Sigmoid colon (tissue), 4 donors: ENCODE measurements around the gene ZNF532.

Source experiments
- EP300 ChIP-seq, 4 donors: sonication (generic); formaldehyde crosslinking; IDR thresholded peaks; one replicate each; pipeline ENCODE4 v1.6.1; 2017; ENCODE audit warnings: antibody characterized with exemption in 4 of 4
- POLR2A ChIP-seq, 2 donors: fragments of 450-650 bp; IDR thresholded peaks; one replicate each; pipeline ENCODE4 v1.6.1; 2016; ENCODE audit warnings: antibody characterized with exemption in 2 of 2, mild to moderate bottlenecking in 2 of 2, moderate library complexity in 2 of 2
- POLR2AphosphoS5 ChIP-seq, 4 donors: sonication (generic); formaldehyde crosslinking; IDR thresholded peaks; one replicate each; pipeline ENCODE4 v1.6.1; 2017; ENCODE audit warnings: antibody characterized with exemption in 4 of 4
- TF ChIP-seq, protein P1 (sequence below), 4 experiments: fragments of 450-650 bp in 3 of 4; fragments of 200-600 bp in 1 of 4; IDR thresholded peaks; one replicate each; pipeline ENCODE4 v1.5.1; 2016 to 2019; ENCODE audit warnings: antibody characterized with exemption in 4 of 4, mild to moderate bottlenecking in 3 of 4, moderate library complexity in 2 of 4

DNA sequence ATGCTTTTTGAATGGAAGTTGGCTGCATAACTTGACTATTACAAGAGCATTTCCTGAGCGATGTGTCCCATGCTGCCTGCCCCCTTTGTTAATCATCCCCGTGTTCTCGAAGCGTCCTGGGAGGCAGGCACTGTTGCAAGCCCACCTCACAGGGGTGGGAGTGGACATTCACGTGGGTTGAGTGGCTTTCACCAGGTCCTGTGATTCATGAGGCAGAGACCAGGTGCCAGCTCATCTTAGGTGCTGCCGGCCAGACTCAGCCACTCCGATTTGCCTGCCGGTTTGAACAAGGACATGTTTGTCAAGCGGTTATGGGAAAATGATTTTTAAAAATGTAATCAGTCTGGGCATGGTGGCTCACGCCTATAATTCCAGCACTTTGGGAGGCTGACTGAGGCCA lies 112.5 kb downstream of the ZNF532 start:
- TF ChIP-seq POLR2AphosphoS5 (IDR thresholded peaks at IDR 0.05) (no peak), POLR2A (IDR thresholded peaks at IDR 0.05) (no peak), EP300 (IDR thresholded peaks at IDR 0.05) (no peak)
- TF ChIP-seq, protein P1, sequence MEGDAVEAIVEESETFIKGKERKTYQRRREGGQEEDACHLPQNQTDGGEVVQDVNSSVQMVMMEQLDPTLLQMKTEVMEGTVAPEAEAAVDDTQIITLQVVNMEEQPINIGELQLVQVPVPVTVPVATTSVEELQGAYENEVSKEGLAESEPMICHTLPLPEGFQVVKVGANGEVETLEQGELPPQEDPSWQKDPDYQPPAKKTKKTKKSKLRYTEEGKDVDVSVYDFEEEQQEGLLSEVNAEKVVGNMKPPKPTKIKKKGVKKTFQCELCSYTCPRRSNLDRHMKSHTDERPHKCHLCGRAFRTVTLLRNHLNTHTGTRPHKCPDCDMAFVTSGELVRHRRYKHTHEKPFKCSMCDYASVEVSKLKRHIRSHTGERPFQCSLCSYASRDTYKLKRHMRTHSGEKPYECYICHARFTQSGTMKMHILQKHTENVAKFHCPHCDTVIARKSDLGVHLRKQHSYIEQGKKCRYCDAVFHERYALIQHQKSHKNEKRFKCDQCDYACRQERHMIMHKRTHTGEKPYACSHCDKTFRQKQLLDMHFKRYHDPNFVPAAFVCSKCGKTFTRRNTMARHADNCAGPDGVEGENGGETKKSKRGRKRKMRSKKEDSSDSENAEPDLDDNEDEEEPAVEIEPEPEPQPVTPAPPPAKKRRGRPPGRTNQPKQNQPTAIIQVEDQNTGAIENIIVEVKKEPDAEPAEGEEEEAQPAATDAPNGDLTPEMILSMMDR (IDR thresholded peaks at IDR 0.05), result no peak
